Stimulated activated CD8-positive, alpha-beta memory T cell treated with anti-CD3 and anti-CD28 coated beads, Interleukin-7, amount 100 ng/mL, for 24 hours (primary cell): Measurements from ENCODE around the gene PCDH9.

Experiments
- DNase-seq: peaks from one replicate; pipeline ENCODE4 v3.0.0-alpha.2; 2020; ENCODE audit warnings: low read depth

The PCDH9 gene

DNA sequence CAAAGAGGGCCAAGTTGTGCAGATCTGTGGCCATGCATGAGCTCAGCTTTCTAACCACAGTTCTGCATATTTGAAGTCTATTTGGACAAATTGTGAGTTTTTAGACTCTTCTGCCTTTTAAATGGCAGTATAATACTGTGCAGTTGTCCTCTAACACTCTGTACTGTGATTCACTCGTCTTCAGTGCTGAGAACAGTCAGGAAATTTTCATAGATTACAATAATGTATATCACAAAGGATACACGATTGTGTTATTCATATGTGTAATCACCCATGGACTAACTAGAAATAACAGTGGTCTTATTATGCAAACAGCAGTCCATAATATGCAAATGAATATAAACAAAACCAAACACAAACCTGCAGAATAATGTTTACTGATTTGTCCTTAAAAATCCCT lies 259.1 kb downstream of the PCDH9 start:
- DNase-seq: no peak

DNA sequence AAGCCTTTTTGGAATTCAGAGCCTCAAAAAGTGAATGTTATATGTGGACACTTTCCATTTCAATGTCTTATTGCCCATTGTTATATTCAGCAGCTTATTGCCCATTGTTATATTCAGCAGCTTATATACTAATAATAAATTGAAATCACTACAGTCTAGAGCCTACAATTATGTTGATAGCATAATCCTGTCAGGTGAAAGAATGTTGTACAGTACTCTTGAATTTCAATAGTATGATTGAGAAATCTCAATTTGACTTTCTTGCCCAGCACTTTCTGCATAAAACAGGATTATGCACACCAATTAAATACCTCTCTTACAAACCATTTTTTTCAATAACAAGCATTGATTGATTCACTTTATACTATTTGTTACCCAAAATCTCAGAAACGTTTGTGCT lies 260.8 kb downstream of the PCDH9 start:
- no peak for DNase-seq

DNA sequence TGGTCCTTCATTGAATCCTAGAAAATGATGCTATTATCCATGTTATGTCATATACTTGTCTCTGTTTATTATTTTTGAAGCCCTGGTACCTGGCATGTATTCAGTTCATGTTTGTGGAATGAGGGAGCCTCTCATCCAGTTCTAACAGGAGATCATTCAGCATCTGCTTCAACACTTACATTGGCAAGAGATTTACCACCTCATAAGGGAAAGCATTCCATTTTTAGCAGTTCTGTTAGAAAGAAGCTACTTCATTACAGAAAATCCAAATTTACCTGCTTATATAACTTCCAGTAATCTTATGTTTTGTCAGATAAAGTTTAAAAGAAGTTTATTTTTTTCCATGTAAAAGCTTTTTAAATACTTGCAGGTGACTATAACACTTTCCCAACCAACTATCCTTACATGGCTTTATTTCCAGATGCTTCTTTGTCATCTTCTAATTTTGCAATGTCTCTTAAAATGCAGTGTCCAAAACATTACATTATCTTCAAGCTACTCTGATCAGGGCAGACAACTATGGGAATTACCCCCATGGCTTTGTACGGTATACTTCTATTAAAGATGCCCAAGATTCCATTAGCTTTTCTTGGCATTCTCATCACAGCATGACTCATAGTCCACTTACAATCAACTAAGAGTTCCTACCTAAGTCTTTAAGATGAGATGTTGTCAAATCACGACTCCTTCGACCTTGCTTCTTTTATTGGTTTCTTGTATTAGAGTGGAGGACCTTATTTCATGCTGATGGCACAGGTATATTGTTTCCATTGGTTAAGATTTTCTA lies 262.1 kb downstream of the PCDH9 start:
- DNase-seq: no peak

DNA sequence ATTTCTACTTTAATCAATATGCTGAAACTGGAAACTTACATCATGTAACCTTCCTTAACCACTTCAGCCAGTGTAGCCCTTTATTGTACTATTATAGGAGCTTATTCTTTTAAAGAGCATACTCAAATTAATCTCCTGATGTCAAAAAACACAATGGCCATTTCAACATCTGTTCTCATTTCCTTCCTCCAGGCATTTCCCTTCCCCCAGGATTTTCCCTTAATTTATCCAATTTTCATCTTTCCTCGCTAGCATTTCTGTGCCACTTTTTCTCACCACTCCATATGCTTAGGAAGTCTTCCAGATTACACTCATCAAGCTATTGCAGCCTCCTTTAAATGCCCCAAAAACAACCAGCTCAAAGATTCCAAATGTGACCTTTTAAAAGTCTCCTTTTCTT lies 265.0 kb downstream of the PCDH9 start:
- DNase-seq: no peak

DNA sequence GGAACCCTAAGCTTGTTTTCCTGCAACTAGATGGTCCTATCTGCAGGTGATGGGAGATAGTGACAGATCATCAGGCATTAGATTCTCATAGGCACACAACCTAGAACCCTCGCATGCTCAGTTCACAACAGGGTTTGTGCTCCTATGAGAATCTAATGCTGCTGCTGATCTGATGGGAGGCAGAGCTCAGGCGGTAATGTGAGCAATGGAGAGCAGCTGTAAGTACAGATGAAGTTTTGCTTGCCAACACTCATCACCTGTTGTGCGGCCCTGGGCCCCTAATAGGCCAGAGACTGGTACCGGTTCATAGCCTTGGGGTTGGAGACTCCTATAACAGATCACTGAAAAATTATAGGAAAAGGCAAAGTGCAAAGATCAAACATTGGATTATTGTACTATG lies 267.2 kb downstream of the PCDH9 start:
- no peak for DNase-seq

DNA sequence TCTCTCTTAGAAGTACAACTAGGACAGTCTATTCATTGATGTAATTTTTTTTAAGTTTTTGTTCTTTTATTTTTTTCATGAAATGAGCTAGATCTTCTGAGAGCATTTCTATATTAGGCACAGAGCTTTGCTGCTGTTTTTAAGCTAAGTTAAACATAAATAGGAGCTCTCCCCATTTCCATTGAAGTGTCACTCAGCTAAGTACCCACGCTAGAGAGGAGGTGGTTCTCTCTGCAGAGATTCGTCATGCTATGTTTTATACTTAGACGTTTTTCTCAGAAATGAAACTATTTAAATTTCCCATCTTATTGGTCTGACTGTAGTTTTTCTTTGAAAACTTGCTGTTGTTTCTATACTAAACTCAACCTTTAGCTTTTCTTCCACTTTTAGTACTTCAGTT lies 271.5 kb downstream of the PCDH9 start:
- DNase-seq: no peak

DNA sequence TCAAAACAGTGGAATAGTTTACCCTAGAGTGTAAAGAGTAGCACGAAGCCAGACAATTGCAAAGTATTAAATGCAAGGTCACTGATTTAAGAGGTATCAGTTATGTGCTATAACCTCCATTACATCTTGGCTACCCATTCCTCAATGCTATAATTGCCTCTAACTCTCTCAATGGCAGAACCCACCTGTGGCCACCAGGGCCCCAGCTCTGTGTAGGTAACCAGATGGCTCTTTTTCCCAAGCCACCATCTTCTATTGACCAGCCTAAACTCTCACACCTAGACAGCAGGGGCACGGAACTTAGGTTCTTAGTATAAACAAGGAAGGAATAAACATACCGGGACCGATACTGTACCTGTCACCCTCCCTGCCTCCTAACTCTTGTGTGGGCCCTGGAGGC lies 277.6 kb downstream of the PCDH9 start:
- no peak for DNase-seq

DNA sequence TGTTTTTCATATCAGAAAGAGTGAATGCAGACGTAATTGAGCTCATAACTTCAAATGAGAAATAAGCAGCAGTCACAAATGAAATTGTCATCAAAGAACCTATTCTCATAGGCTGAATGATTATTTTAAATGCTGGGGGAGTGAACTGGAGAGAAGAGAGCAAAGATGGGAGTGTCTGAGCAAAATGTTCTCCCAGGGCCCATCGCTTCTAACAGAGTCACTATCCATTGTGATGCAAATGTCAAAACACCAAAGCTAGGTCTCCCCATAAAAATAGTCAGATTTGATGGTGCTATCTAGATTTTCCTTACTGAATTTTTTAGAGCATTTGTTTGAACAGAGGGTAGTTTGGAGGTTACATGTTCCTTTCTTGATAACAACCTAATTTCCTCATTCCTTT lies 278.7 kb downstream of the PCDH9 start:
- DNase-seq: no peak

DNA sequence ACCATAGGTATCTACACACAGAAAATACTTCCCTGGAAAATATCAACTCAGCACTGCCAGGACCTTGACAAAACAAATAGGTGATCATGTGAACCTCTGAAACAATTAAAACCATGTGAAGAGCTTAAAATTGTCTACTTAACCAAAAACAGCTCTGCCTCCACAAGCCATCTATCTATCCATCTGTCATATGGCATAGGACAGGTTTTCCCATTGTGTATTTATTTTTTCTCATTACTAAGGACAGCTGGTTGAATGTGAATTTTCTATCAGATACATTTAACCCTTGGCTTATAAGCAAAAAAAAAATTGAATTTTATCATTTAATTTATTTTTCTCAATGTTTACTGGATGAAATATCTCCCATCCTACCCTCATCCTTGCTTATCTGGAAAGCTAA lies 279.5 kb downstream of the PCDH9 start:
- no peak for DNase-seq

DNA sequence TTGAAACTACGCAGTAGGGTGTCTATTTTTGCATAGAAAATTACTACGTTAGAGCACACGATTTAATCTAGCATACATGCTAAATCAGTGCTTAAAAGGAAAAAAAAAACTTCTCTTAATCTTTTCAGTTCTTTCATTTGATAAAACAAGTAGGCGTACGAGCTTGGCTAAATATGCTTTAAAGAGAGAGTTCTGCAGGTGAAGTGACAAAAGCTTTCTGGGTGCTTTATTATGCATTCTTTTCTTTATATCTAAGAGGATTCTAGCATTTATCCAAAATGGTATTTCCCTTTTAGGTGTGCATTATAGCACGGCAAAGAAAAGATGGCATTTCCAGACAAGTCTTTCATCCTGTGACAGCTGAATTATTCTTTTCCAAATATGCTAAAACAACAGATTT lies 281.2 kb downstream of the PCDH9 start:
- DNase-seq: no peak

DNA sequence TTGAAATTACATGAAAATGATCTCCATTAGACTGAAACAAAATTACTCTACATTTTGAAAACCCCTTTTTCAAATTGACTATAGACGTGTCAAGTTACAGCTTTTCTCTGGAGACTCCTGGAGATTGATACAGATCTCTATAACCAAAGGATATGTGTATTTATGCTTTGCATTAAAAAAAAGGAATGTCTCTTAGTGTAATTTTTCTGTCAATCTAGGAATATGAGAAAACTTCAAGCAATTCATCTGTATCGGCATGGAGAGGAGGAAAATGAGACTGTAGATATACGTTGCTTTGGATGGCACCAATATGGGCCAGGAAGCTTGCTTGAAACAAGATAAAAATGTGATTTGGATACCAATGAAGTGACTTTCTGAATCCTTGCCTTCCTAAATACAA lies 286.6 kb downstream of the PCDH9 start:
- no peak for DNase-seq

DNA sequence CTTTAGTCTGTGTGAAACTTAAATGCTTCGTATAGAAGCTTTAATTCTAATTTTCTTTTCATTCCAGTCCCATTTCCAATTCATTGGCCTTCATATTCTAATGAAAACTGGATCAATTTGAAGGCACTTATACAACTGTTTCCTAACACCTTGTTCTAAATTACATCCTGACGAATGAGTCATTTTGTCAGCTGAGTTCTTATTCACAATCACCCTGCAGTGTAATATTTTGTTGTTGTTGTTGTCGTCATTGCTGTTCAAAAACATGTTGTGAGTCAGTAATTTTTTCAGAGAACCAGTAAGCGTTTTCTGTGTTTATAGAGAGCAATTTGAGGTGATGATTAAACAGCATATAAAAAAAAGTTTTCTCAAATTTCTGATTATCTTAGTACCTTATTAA lies 290.0 kb downstream of the PCDH9 start:
- DNase-seq: no peak

DNA sequence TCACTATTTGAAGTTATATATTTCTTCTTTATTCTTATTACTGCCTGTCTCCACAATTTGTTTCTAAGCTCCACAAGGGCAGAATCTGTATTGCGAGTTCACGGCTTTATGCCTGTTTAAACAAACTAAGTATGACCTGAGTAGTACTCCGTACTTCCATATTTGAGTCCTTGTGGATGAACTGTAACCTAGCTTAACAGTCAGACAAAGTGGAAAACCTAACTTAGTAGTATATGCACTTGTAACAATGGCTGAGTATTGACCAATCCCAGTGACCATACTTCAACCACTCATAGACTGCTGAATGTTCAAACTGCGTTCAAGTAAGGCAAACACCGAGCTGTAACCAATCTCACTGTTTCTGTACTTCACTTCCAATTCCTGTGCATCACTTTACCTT lies 292.7 kb downstream of the PCDH9 start:
- no peak for DNase-seq

DNA sequence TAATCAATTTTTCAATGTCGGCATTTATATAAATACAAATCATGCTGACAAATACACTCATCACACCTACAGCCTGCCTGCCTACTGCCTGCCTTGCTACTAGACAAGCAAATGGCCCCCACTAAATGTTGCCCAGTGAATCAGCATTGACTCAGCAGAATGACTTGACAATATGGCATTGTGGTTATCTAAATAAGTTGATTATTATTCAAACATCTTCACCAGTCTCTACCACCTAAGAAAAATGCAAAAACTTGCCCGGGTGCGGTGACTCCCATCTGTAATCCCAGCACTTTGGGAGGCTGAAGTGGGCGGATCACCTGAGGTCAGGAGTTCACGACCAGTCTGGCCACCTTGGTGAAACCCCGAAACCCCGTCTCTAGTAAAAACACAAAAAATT lies 296.1 kb downstream of the PCDH9 start:
- no peak for DNase-seq

DNA sequence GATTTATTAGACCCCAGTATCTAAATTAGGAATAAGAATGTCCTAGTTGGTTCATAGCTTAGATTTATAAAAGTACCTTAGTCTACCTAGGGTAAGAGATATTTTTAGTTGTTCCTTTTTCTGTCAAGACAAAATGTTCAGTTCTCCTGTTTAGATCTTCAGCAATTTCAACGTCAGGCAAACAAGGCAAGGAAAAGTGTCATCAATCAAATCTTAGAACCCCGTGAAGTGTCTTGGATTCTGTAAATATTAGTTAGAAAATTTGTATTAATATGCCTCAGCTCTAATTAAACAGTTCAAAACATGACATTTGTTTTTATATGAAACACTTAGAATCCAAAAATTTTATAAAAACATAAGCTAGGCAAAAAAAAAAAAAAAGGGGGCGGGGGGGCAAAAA lies 296.6 kb downstream of the PCDH9 start:
- DNase-seq: no peak

DNA sequence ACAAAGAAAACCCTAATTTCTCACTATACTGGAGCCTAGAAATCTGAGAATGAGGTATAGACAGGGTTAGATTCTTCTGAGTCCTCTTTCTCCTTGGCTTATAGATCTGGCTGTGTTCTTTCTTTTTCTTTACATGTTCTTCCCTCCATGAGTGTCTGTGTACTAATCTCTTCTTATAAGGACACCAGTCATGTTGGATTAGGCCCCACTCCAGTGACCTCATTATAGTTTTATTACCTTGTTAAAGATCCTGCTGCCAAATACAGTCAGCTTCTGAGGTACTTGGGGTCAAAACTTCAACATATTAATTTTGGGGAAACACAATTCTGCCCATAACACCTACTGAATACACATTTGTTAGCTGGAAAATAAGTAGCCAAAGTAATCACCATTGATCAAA lies 302.6 kb downstream of the PCDH9 start:
- DNase-seq: no peak

DNA sequence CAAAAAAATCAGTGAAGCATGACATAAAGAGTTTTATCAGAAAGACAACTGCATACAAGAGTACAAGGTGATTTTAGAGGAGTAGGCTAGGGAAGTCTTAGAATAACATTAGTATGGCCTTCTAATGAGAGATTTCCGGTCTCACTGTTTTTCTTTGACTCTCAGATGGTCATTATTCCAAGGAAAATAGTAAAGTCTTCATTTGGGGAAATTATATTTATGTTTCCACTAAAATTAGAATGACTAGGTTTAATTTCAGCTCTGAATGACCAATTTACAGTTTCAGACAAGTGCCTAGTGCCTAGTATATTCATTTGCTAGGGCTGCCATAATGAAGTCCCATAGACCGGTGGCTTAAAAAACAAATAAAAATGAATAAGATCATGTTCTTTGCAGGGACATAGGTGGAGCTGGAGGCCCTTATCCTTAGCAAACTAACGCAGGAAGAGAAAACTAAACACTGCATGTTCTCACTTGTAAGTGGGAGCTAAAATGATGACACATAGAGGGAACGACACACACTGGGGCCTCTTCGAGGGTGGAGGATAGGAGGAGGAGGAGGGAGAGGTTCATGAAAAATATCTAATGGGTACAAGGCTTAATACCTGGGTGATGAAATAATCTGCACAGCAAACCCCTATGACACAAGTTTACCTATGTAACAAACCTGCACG lies 303.1 kb downstream of the PCDH9 start:
- no peak for DNase-seq

DNA sequence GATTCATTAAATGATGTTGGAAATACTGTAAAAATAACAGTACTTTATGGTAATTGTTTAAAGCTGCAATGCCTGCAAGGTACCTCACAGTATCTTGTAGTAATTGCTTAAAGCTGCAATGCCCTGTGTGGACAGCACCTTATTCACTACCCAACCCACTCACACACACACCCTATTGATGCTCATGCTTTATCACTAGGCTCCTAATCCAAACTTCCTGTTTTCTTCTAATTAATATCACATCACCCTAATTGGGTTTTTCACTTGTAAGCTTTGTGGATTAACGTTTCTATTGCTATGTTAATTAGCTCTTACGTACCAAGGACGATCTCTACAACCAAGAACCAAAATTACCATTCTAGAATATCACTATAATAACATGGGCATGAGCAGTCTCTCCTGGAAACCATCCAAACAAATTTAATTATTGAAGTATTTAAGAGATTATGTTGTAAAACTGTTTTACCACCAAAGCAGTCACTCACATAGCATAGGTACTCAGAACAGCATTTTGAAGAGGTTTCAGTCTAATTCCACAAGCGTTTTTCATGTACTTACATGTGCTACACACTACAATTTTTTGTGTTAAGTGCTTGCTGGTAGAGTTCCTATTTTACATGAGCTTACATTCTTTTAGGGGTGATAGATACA lies 303.8 kb downstream of the PCDH9 start:
- no peak for DNase-seq

DNA sequence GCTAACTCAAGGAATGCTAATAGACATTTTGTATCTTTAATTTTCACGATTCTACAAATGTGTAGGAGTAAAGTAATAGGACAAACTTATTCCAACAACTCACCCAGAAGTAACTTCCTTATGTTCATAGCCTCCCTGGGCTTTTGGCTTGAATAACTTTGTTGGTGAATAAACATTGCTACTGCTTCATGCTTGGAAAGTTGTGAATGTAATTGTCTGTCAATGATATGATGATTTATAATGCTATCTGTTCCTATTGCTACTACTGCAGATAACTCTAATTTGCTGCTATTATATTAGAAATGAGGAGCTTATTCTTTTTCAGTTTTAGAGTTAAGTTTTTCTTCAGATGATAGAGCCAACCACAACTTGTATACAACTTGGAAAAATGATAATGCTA lies 307.7 kb downstream of the PCDH9 start:
- DNase-seq: no peak

DNA sequence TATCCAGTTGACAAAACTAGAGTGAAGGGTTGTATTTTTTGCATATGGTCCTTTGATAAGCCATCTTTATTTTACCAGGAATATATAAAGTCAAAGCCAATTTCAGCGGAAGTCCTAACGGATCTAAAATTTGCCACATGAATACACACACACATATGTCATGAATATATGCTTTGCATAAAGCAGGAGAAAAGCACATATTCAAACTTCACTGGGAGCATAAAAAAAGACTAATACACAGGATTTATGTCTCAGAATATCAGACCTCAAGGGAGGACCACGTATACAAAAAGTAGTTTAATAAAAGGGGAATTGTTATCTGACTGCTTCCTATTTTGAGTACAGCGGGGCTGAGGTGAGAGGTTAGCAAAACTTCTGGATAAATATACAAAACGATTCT lies 308.7 kb downstream of the PCDH9 start:
- DNase-seq: no peak

DNA sequence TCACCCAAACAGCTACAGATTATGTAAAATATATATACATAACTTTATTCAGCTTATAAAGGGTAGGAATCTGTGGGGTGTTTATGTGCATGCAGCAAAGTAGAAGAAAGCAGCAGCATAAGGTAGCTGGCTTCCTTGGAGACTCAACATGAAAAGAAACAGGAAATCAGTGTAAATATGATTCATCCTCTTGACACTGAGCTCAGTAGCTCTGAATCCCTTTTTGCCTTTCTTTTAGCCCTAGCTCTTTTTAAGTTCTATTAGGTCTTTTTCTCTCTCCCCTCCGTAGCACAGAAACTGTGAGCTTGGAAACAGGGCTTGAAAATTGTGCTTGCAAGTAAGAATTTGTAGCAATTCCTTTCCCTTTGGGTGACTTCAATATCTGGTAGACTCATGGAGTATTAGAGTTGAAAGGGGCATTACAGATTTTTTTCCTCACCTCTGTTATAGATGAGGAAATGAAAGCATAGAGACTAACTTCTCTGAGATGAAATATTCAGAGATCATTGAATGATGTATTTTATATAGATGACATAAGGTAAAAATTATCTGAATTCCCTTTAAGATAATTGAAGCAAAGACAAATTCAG lies 314.4 kb downstream of the PCDH9 start:
- no peak for DNase-seq

DNA sequence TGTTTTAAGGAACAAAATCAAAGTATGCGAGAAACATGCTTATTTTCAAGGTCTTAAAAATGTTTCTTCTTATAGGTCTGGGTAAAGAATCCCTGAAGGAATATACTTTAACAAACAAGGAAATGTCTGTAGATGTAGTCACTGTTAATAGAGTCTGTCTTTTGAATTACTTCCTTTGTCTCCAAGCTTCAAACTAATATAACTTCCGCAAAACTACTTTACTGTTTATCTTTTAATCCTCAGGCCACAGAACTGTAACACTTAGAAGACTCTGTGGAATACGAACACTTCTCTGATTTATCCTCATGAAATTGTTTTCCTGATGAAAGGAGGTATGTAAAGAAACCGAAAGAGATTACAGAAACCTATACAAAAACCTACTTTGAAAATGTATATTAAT lies 316.0 kb downstream of the PCDH9 start:
- no peak for DNase-seq

DNA sequence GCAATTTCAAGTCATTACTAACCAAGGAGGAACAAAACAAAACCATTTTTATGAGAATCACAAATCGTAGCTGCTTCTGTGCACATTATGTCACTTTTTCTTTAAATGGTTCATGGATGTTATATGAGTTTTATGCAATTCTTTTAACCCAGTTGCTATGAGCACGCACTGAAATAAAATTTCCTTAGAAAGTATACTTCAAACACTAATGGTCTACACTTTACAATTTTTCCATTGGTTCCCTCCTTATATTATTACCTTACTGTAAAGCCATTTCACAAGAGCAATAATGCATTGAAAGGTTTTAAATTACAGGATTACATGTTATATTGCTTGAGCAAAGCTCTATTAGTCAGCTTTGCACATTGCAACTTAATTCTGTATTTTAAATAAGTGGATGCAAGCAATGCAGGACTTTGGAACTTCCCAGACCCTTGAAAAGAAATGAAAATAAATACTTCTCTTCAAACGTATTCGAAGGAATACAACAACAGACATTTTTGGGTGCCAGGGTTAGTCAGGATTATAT lies 318.7 kb downstream of the PCDH9 start:
- no peak for DNase-seq
